ENCODE data around the gene ITGB2. TPM values are rescaled to one million over a fixed set of nuclear protein-coding genes. Genes with fewer than 3 reads are reported as not detected.

The ITGB2 gene
- total and polyA plus RNA-seq, 7 donors, result 2.5 to 11.7 (median 8.3) TPM

- no peak for TF ChIP-seq CTCF (IDR thresholded peaks at IDR 0.05)
- 8 to 12% (median 11%) methylated on average over 14 of the region's 14 CpGs for WGBS, 3 donors
- Histone ChIP-seq H3K4me3 (peak overlapping the region; percentile 90), H3K9me3 (no peaks in the 10 kb centered on the region), H3K4me1 (peaks cover 67% of the 10 kb centered on the region), H3K27ac (peak overlapping the region; percentile 97), H3K27me3 (ENCODE audit: insufficient read depth in 3 of 3, low read length in 2 of 3) (no peaks in the 10 kb centered on the region), H3K36me3 (ENCODE audit: insufficient read depth in 1 of 2, low read depth in 1 of 2) (no peaks in the 10 kb centered on the region)
- peak; percentile 60 to 73 for DNase-seq
- ATAC-seq, result peak; percentile 10 to 45 (median 29)
- intact Hi-C loops (cut with DNase I), result loop anchor here (1.0 to 10.0 kb wide), 4 partner anchors 53 to 263 kb away; partner anchors contain the start of genes SUMO3 (in 2 of the 2) and UBE2G2 (in 1 of the 2)
Observed at GRCh38 chr21:44871576-44872269, 49.0 kb downstream of the ITGB2 start.

- ATAC-seq (peak; percentile 41 to 57 (median 42)), DNase-seq (peak; percentile 74 to 87)
- H3K27me3 ChIP-seq (ENCODE audit: insufficient read depth in 3 of 3, low read length in 2 of 3), result no peaks in the 10 kb centered on the region
- H3K4me1 ChIP-seq, result peaks cover 70% of the 10 kb centered on the region
- peak overlapping the region; percentile 90 for H3K4me3 ChIP-seq
- H3K9me3 ChIP-seq, result no peaks in the 10 kb centered on the region
- intact Hi-C loops (cut with DNase I), result loop anchor here (5.0 to 10.0 kb wide), 3 partner anchors 54 to 264 kb away; partner anchors contain the start of genes SUMO3 (in 1 of the 2) and UBE2G2 (in 1 of the 2)
- H3K36me3 ChIP-seq (ENCODE audit: insufficient read depth in 1 of 2, low read depth in 1 of 2), result no peaks in the 10 kb centered on the region
- H3K27ac ChIP-seq, result peak overlapping the region; percentile 97
- no peak for TF ChIP-seq CTCF (IDR thresholded peaks at IDR 0.05)
- 42 to 50% (median 47%) methylated on average over 10 of the region's 10 CpGs for WGBS, 3 donors
Observed at GRCh38 chr21:44870748-44871495, 49.8 kb downstream of the ITGB2 start.

- H3K27ac ChIP-seq, result peak overlapping the region; percentile 97
- DNase-seq, result peak; percentile 60 to 63
- H3K4me3 ChIP-seq, result peak overlapping the region; percentile 90
- H3K36me3 ChIP-seq (ENCODE audit: insufficient read depth in 1 of 2, low read depth in 1 of 2), result peaks cover 0 to 7% of the 10 kb centered on the region in 2 donors
- WGBS, 3 donors, result 37 to 53% (median 42%) methylated on average over 19 of the region's 19 CpGs
- ATAC-seq, result peak; percentile 56 to 59 (median 58)
- H3K4me1 ChIP-seq, result peaks cover 71% of the 10 kb centered on the region
- H3K27me3 ChIP-seq (ENCODE audit: insufficient read depth in 3 of 3, low read length in 2 of 3), result no peaks in the 10 kb centered on the region
- TF ChIP-seq CTCF (IDR thresholded peaks at IDR 0.05), result no peak
- intact Hi-C loops (cut with DNase I), result loop anchor here (5.0 to 10.0 kb wide), 3 partner anchors 53 to 265 kb away; partner anchors contain the start of genes SUMO3 (in 1 of the 2) and UBE2G2 (in 1 of the 2)
- H3K9me3 ChIP-seq, result no peaks in the 10 kb centered on the region
Observed at GRCh38 chr21:44869781-44870747, 50.6 kb downstream of the ITGB2 start.

GRCh38 chr21:44868707-44869106, 52.0 kb downstream of the ITGB2 start:
- WGBS, 3 donors, result 88 to 93% (median 89%) methylated on average over 7 of the region's 7 CpGs
- Histone ChIP-seq H3K4me1 (peaks cover 67% of the 10 kb centered on the region), H3K27me3 (ENCODE audit: insufficient read depth in 3 of 3, low read length in 2 of 3) (no peaks in the 10 kb centered on the region), H3K36me3 (ENCODE audit: insufficient read depth in 1 of 2, low read depth in 1 of 2) (peaks cover 5 to 20% of the 10 kb centered on the region in 2 donors), H3K9me3 (no peaks in the 10 kb centered on the region), H3K4me3 (no peak overlapping the region), H3K27ac (peak overlapping the region; percentile 97)
- DNase-seq, result no peak
- no peak for ATAC-seq
- intact Hi-C loops (cut with DNase I), result no loop called here
- TF ChIP-seq CTCF (IDR thresholded peaks at IDR 0.05), result no peak
